HG02938 (cell line): ENCODE measurements around the gene PPARGC1A.

Experiments used
- ATAC-seq: cut with Tn5 transposase; IDR thresholded peaks from one replicate; pipeline ENCODE4 v1.9.1; 2021; ENCODE audit warnings: mild to moderate bottlenecking, moderate library complexity; ENCODE audit not compliant: unreplicated experiment

The PPARGC1A gene

GRCh38 chr4:23779422-23779821, 110.4 kb downstream of the PPARGC1A start:
- no peak for ATAC-seq

DNA sequence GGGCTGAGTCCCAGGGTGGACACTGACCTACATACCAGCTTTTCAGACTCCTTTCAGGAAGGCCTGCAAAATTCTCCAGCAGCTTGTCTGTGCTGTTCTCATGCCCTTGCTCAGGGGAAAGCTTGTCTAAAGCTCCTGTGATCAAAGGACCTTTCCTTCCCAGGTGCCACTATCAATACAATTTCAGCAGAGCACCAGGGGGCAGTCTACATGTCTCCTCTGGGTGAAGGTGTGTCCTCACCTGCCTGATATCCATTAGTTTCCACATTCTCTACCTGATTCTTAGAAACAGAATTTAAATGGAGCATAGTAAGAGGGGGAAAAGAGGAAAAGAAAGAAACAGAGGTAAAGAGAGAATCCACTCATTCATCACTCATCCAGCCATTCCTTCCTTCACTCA, 114.2 kb downstream of the PPARGC1A start:
- ATAC-seq, result no peak

DNA sequence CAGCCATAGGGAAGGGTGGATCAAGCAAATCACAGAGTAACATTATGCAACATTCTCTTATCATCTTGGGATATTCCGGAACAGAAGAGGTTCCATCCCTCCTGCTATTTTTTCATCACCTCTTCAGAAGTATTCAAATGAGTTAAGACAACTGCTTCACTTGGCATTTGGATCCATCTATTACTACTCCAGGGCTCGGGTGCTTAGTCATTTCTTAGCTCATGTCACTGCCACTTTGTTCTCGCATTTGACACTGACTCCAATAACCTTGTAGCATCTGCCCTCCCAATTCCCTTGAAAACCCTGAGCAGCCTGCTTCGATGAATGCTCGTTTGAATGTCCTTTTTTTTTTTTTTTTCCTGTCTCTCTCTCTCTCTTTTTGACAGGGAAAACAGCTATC, 114.9 kb downstream of the PPARGC1A start:
- no peak for ATAC-seq

GRCh38 chr4:23773884-23774636, 115.8 kb downstream of the PPARGC1A start:
- no peak for ATAC-seq

GRCh38 chr4:23770011-23770410, 119.8 kb downstream of the PPARGC1A start:
- ATAC-seq, result no peak

DNA sequence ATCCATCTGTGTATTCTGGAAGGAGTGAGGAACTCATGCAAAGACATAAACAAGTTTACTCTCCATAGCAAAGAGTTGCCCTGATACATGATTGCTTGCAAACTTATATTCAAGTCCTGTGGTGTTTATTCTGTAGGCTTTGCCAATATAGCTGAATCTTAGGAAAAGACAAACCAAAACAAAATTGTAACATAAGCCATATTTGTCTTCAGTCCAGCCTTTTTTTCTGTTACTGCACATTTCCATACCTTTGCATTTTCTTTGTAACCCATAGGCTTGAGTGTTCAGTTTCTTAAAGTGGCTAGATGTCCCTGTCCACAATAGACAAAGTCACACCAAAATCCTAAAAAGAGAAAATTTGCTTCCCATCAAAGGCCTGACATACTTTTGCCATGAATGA, 120.4 kb downstream of the PPARGC1A start:
- ATAC-seq, result no peak

GRCh38 chr4:23768541-23768940, 121.3 kb downstream of the PPARGC1A start:
- no peak for ATAC-seq

- no peak for ATAC-seq
Measured at GRCh38 chr4:23766344-23766743, 123.5 kb downstream of the PPARGC1A start.

- no peak for ATAC-seq
Measured at GRCh38 chr4:23763559-23763958, 126.3 kb downstream of the PPARGC1A start.

DNA sequence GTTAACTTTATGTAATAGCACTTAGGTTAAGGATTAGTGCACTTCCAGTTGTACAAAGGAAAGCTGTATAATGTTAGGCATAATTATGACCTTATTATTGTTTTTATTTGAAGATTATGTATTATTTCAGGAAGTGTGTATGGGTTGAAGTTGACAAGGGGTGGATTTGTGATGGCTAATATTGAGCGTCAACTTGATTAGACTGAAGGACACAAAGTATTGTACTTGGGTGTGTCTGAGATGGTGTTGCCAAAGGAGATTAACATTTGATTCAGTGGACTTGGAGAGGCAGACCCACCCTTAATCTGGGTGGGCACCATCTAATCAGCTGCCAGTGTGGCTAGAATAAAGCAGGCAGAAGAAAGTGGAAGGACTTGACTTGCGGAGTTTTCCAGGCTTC, 127.3 kb downstream of the PPARGC1A start:
- no peak for ATAC-seq

DNA sequence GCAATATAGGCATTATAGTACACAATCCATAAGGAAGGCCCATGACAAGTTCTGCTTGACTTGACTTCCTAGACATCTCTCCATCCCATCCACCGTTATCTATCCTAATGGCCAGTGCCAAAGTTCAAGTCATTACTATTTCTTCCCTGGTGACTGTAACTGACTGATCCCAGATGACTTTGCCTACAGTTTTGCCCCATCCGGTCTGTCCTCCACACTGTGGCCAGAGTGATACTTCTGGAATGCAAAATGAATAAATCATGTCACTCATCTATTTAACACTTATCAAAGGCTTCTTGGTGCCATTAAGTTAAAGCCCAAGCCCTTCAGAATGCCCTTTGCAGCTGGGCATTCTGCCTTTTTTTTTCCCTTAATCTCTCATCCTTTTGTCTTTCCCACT, 130.8 kb downstream of the PPARGC1A start:
- ATAC-seq, result no peak

GRCh38 chr4:23754688-23755087, 135.2 kb downstream of the PPARGC1A start:
- ATAC-seq, result no peak

GRCh38 chr4:23750125-23750524, 139.7 kb downstream of the PPARGC1A start:
- no peak for ATAC-seq

GRCh38 chr4:23747281-23747735, 142.5 kb downstream of the PPARGC1A start:
- no peak for ATAC-seq

- no peak for ATAC-seq
Measured at GRCh38 chr4:23746672-23747071, 143.2 kb downstream of the PPARGC1A start.

GRCh38 chr4:23746027-23746426, 143.8 kb downstream of the PPARGC1A start:
- no peak for ATAC-seq

DNA sequence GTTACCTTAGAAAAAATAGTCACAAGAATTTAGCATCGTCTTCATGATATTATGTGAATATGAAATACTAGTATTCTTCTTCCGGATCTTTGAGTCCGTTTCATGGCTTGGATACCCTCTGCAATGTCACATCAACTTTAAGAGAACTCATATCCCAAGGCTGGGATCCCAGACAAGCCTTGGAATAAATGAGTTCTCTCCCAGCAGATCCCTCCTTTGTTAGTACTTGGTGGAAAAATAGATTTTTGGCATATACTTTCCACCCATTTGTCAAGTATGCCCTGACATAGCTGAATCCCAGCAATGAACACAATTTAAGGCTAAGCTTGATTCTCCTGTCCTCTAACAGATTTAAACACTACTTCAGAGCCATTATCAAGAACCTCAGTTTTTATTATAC, 144.5 kb downstream of the PPARGC1A start:
- no peak for ATAC-seq
